DMS 273 treated with DMSO at 0.1 percent for 48 hours (cell line): ENCODE data around the gene CORO1C.

ENCODE experiments used
- DNase-seq: peaks from one replicate; lab custom pipeline; 2025; lab: John Stamatoyannopoulos, UW

The CORO1C gene

DNA sequence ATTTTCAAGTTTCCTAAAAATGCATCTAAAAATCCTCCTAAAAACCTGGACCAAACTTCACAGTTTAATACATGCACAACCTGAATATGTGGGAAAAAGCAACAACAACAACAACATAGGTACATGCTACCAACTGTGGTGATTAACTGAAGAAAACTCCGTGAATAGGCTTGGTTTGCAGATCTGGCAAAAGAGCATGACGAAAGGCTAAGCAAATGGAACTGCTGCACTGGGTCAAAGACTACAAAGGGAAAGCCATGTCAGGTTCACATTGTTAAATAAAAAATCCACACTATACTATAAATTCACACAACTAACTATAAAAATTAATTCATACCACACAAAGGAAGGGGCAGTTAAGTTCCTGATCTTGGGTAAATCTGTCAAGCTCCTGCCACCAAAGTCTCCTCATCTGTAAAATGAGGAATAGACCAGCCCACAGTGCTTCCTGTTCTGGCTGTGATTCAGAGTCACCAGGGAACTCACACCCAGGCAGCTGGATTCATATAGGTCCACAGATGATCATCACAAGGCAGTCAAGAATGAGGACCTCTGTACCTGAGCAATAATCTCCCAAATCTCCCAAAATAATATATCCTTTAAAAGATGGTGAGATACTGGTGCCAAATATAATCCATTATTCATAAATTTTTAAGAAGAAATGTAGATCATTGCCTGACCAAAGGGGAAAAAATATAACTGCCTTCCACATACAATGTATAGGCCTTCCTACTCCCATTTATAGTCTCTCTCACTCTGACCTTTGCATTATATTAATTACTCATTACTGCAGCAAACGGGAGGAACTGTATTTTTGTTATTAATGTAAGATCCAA is 7.0 kb downstream of the CORO1C start:
- no peak for DNase-seq

- DNase-seq = no peak
Measured at GRCh38 chr12:108722992-108723766, 8.1 kb downstream of the CORO1C start.

DNA sequence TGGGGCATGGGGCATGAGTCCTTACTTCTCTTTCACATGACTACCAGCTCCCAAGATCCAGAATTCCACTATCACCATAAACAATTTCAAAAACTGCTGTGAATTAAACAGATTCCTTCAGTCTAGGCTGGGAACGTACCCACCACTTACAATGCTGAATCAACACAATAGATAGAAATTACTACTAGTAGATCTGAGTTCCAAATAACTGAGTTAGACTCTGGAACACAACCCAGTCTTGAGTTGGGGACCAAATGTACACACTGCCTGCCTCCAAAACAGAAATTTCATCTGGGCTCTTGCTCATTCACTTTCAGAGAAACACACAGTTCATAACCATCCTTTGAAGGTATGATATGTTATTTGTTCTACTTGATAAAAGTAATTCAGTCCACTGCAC is 8.9 kb downstream of the CORO1C start:
- no peak for DNase-seq

- no peak for DNase-seq
Measured at GRCh38 chr12:108721824-108722223, 9.5 kb downstream of the CORO1C start.

- DNase-seq = no peak
Measured at GRCh38 chr12:108720757-108721514, 10.4 kb downstream of the CORO1C start.

DNA sequence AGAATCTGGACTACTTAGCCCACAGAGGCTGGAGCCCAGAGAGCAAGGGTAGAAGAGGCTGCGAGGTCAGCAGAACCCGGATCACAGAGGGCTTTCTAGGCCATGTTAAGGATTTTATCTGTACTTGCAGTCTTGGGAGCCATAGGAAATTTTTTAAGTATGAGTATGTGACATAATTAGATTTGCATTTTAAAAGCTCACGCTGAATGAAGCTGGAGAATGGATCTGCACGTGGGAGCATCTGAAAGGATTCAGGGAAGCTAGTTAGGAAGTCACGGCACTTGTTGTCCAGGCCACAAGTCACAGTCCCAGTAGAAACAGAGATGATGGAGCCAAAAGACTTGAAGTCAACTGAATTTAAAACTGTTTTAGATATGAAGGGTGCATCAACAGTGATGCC is 14.1 kb downstream of the CORO1C start:
- no peak for DNase-seq

DNA sequence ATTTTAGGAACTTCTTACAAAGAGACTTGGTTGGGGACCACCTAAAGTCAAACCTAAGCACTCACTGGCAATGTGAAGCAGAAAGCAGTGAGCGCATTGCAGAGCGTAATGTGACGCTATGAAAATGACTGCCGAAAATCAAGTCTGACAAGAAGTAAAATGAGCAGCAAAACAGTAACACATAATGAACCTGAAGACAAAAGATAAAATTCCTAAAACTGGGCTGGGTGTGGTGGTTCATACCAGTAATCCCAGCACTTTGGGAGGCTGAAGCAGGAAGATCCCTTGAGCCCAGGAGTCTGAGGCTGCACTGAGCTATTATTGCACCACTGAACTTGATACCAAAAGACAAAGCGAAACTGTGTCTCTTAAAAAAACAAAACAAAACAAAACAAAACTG is 16.5 kb downstream of the CORO1C start:
- DNase-seq = no peak

- no peak for DNase-seq
Measured at GRCh38 chr12:108713471-108713870, 17.8 kb downstream of the CORO1C start.

DNA sequence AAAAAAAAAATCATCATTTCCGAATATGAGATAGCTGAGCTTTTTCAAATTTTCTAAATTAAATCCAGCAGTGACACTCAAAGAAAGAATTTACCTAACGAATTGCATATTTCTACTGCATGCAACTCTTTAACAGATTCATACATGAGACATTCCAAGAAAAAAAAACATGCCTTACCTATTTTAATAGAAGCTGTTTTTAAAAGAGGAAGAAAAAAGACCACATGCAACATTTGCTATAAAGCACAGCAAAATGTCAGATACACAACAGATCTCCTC is 18.5 kb downstream of the CORO1C start:
- DNase-seq = no peak

DNA sequence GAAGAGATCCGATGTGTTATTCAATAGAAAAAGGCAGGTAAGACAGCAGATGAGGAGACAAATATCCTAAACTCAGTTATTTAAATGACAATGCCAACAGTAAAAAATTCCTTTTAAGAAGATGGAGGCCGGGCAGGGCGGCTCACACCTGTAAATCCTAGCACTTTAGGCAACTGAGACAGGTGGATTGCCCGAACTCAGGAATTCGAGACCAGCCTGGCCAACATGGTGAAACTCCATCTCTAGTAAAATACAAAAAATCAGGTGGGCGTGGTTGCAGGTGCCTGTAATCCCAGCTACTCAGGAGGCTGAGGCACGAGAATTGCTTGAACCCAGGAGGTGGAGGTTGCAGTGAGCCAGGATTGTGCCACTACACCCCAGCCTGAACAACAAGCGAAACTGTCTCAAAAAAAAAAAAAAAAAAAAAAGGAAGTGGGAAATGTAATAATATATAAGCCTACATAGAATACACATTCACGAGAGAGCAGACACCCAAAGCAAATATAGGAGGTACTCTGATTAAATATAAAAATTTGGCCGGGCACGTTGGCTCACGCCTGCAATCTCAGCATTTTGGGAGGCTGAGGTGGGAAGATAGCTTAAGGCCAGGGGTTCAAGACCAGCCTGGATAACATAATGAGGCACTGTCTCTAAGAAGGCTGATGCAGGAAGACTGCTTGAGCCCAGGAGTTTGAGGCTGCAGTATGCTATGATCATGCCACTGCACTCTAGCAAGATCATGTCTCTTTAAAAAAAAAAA is 19.0 kb downstream of the CORO1C start:
- no peak for DNase-seq

DNA sequence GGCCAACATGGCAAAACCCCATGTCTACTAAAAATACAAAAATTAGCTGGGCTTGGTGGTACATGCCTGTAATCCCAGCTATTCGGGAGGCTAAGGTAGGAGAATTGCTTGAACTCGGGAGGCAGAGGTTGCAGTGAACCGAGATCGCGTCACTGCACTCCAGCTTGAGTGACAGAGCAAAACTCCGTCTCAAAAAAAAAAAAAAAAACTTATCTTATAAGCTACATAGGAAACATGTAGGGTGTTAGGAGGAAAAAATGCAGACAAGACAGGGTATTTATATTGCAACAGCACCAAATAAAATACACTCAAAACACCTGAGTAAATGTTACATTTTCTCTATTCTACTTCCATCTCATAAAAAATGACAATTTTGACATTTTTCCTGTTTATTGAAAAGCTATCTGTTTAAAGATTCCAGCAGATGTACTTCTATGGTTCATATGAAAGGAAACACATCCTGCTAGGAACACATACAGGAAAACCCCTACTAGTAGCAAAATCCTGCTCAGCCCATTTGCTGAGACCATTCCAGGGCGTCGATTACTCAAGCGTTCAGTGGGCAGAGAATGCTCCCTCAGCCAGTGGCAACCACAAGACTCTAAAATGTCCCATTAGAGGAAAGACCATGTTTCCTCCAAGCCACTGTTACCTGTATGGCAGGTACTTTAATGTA is 19.7 kb downstream of the CORO1C start:
- DNase-seq = no peak

DNA sequence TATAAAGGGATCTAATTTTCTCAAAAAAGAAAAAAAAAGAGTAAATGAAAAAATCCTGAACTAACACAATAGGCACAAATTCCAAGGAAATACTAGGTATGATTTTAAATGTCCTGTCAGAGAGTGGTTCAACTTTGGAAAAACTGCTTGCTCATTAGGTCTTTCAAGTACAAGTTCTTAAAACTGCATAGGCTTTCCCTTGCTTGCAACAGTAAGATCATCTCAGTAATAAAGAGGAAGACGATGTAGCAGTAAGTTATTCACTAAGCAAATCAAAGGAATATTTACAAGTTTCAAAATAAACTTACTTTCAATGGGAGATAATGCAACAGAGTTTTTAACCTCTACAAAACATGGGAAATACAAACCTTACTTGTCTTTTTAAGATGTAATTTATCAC is 21.6 kb downstream of the CORO1C start:
- no peak for DNase-seq

GRCh38 chr12:108704527-108704926 is 26.8 kb downstream of the CORO1C start:
- no peak for DNase-seq

GRCh38 chr12:108702595-108703320 is 28.6 kb downstream of the CORO1C start:
- DNase-seq = peak; percentile 60

GRCh38 chr12:108701779-108702441 is 29.4 kb downstream of the CORO1C start:
- no peak for DNase-seq

GRCh38 chr12:108700833-108701541 is 30.3 kb downstream of the CORO1C start:
- no peak for DNase-seq

DNA sequence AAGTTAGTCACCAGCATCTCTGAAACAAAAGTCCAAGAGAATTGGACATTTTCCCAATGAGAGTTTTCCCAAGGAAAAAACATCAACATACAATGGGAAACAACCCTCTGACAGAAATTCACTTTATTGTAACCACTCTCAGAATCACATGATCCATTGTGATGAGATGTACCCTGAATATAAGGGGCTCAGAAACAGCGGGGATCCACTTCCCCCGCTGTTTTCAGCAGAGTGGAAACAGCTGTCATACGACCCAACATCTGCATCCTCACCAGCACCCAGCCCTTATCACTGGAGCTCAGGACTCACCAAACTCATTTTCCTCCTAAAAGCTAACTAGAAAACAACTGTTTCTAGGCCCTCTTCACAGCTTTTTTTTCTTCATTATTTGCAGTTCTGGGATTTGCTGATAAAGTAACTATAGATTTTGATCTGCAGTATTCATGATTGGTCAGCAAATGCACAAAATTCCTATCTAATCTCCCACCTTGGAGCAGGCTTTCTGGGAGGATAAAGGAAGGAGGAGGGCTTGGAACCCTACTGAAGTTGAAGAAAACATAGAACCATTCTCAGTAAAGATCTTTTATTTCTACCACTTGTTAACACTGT is 31.3 kb downstream of the CORO1C start:
- no peak for DNase-seq

DNA sequence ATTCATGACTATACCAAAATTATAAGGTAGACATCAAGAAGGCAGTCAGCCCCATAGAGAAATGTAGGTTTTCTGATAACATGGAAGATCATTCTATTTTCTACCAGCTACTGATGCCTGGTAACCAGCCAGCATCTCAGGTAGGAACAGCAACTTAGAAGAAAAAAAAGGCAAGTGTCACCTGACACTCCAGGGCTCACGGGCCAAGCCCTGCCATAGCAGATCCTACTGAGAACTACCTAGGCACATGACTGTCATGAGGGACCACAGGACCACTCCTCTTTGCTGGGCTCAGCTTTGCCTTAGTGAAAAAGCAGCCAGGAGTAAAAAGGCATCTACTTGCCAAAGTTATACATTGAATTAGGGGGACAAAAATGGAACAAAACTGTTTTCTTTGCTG is 33.4 kb downstream of the CORO1C start:
- no peak for DNase-seq

- no peak for DNase-seq
Measured at GRCh38 chr12:108696996-108697290, 34.4 kb downstream of the CORO1C start.
